Osteocyte (in vitro differentiated cells): ENCODE data around the gene TDRKH. TPM values are rescaled to one million over a fixed set of nuclear protein-coding genes. Genes with fewer than 3 reads are reported as not detected.
"Not testable (repeated sequence)": the region's sequence is repeated elsewhere in the genome, so short reads cannot be mapped to it uniquely, and the experiment has no call there.

Source experiments
- DNase-seq: peaks from one replicate; pipeline ENCODE4 v3.0.0; 2021; ENCODE audit warnings: mixed read lengths; ENCODE audit not compliant: unreplicated experiment; ENCODE audit errors: extremely low spot score
- H3K27ac Mint-ChIP-seq: one replicate; pipeline ENCODE4 v1.8.0; 2021; ENCODE audit warnings: mild to moderate bottlenecking, mixed read lengths; ENCODE audit not compliant: unreplicated experiment
- H3K27me3 Mint-ChIP-seq: one replicate; pipeline ENCODE4 v1.8.0; 2021; ENCODE audit warnings: mixed read lengths; ENCODE audit not compliant: unreplicated experiment
- H3K36me3 Mint-ChIP-seq: one replicate; pipeline ENCODE4 v1.8.0; 2021; ENCODE audit warnings: mixed read lengths; ENCODE audit not compliant: unreplicated experiment
- H3K4me1 Mint-ChIP-seq: one replicate; pipeline ENCODE4 v1.8.0; 2021; ENCODE audit warnings: mixed read lengths; ENCODE audit not compliant: unreplicated experiment
- H3K4me3 Mint-ChIP-seq: one replicate; pipeline ENCODE4 v1.8.0; 2021; ENCODE audit warnings: mild to moderate bottlenecking, moderate library complexity, mixed read lengths; ENCODE audit not compliant: unreplicated experiment
- H3K9me3 Mint-ChIP-seq: one replicate; pipeline ENCODE4 v1.8.0; 2021; ENCODE audit warnings: mixed read lengths; ENCODE audit not compliant: unreplicated experiment
- CTCF ChIP-seq: fragments of 200-600 bp; sonication (generic); IDR thresholded peaks from 2 replicates; pipeline ENCODE4 v1.5.0; 2021; ENCODE audit warnings: antibody characterized with exemption, mild to moderate bottlenecking, moderate library complexity
- total RNA-seq: library from RNA; stranded (reverse); gene quantifications from 2 replicates; pipeline ENCODE4 v1.2.1, GENCODE V29; 2021

Gene TDRKH
- total RNA-seq, 1 donor from 2014 or later, result 3.6 TPM

GRCh38 chr1:151739590-151740355 lies 50.5 kb downstream of the TDRKH start:
- Mint-ChIP-seq H3K9me3 (peaks cover 6% of the 10 kb centered on the region), H3K4me3 (no peak overlapping the region)

GRCh38 chr1:151737479-151737878 lies 52.8 kb downstream of the TDRKH start:
- Mint-ChIP-seq H3K36me3 (peaks cover 3% of the 10 kb centered on the region), H3K4me3 (no peak overlapping the region), H3K27me3 (peaks cover 26% of the 10 kb centered on the region), H3K9me3 (peaks cover 6% of the 10 kb centered on the region), H3K27ac (no peak overlapping the region), H3K4me1 (no peaks in the 10 kb centered on the region)
- no peak for TF ChIP-seq CTCF
- no peak for DNase-seq

More at GRCh38 chr1:151739590-151740355, 50.5 kb downstream of the TDRKH start:
- Mint-ChIP-seq H3K36me3 (peaks cover 3% of the 10 kb centered on the region), H3K4me1 (no peaks in the 10 kb centered on the region), H3K27ac (no peak overlapping the region), H3K27me3 (peaks cover 45% of the 10 kb centered on the region)
- DNase-seq, result no peak
- no peak for TF ChIP-seq CTCF

GRCh38 chr1:151737026-151737425 lies 53.3 kb downstream of the TDRKH start:
- Mint-ChIP-seq H3K4me3 (no peak overlapping the region), H3K9me3 (peaks cover 6% of the 10 kb centered on the region), H3K4me1 (no peaks in the 10 kb centered on the region)

GRCh38 chr1:151733995-151734394 lies 56.3 kb downstream of the TDRKH start:
- not testable (repeated sequence) for DNase-seq, H3K4me3 Mint-ChIP-seq, H3K36me3 Mint-ChIP-seq, H3K27ac Mint-ChIP-seq, H3K9me3 Mint-ChIP-seq, H3K4me1 Mint-ChIP-seq
- H3K27me3 Mint-ChIP-seq, result peaks cover 11% of the 10 kb centered on the region

More at GRCh38 chr1:151737026-151737425, 53.3 kb downstream of the TDRKH start:
- Mint-ChIP-seq H3K27me3 (peaks cover 22% of the 10 kb centered on the region), H3K36me3 (peaks cover 3% of the 10 kb centered on the region), H3K27ac (no peak overlapping the region)
- no peak for DNase-seq
- TF ChIP-seq CTCF, result no peak

GRCh38 chr1:151733126-151733525 lies 57.2 kb downstream of the TDRKH start:
- H3K9me3 Mint-ChIP-seq, result peaks cover 6% of the 10 kb centered on the region
- H3K36me3 Mint-ChIP-seq, result peaks cover 3% of the 10 kb centered on the region
- peaks cover 18% of the 10 kb centered on the region for H3K27me3 Mint-ChIP-seq
- H3K4me3 Mint-ChIP-seq, result no peak overlapping the region
- H3K4me1 Mint-ChIP-seq, result peaks cover 6% of the 10 kb centered on the region
- no peak for TF ChIP-seq CTCF
- no peak for DNase-seq
- H3K27ac Mint-ChIP-seq, result no peak overlapping the region
